Activated naive CD8-positive, alpha-beta T cell treated with anti-CD3 and anti-CD28 coated beads, Interleukin-2, amount 10 ng/mL, durations not matched to agents 7 days and 5 days (primary cell): ENCODE data around the gene DUSP9. TPM values are rescaled to one million over a fixed set of nuclear protein-coding genes. Genes with fewer than 3 reads are reported as not detected.
A peak's percentile ranks its signal among the peaks of the same experiment; 100 is the strongest.
"Not testable (repeated sequence)": the region's sequence is repeated elsewhere in the genome, so short reads cannot be mapped to it uniquely, and the experiment has no call there.

Source experiments
- ATAC-seq: fragments of 150-1000 bp; cut with Tn5 transposase; one replicate; pipeline ENCODE4 v1.10.0; 2021; ENCODE audit warnings: low read depth, moderate library complexity
- POLR2A ChIA-PET: fragments of 350-600 bp; sonication (Branson Sonifier 250); formaldehyde crosslinking; loops from one replicate; lab custom pipeline; 2021; ENCODE audit warnings: antibody characterized with exemption; lab: Charles Lee
- DNase-seq: peaks from one replicate; pipeline ENCODE4 v3.0.0; 2021
- H3K27ac Mint-ChIP-seq: one replicate; pipeline ENCODE4 v1.8.0; 2022; ENCODE audit warnings: mild to moderate bottlenecking, mixed read lengths
- H3K27me3 Mint-ChIP-seq: one replicate; pipeline ENCODE4 v1.8.0; 2022; ENCODE audit warnings: mild to moderate bottlenecking, moderate library complexity, mixed read lengths
- H3K36me3 Mint-ChIP-seq: one replicate; pipeline ENCODE4 v1.8.0; 2021; ENCODE audit warnings: mild to moderate bottlenecking, mixed read lengths
- H3K4me1 Mint-ChIP-seq: one replicate; pipeline ENCODE4 v1.8.0; 2021; ENCODE audit warnings: mixed read lengths
- H3K4me3 Mint-ChIP-seq: one replicate; pipeline ENCODE4 v1.8.0; 2022; ENCODE audit warnings: mild to moderate bottlenecking, moderate library complexity, mixed read lengths
- H3K9me3 Mint-ChIP-seq: one replicate; pipeline ENCODE4 v1.8.0; 2021; ENCODE audit warnings: mixed read lengths
- total RNA-seq, 2 experiments: library from RNA; stranded (reverse); gene quantifications; one replicate each; pipeline ENCODE4 v1.2.3, GENCODE V29; 2021

Gene DUSP9, protein sequence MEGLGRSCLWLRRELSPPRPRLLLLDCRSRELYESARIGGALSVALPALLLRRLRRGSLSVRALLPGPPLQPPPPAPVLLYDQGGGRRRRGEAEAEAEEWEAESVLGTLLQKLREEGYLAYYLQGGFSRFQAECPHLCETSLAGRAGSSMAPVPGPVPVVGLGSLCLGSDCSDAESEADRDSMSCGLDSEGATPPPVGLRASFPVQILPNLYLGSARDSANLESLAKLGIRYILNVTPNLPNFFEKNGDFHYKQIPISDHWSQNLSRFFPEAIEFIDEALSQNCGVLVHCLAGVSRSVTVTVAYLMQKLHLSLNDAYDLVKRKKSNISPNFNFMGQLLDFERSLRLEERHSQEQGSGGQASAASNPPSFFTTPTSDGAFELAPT
- total RNA-seq: not detected

DNA sequence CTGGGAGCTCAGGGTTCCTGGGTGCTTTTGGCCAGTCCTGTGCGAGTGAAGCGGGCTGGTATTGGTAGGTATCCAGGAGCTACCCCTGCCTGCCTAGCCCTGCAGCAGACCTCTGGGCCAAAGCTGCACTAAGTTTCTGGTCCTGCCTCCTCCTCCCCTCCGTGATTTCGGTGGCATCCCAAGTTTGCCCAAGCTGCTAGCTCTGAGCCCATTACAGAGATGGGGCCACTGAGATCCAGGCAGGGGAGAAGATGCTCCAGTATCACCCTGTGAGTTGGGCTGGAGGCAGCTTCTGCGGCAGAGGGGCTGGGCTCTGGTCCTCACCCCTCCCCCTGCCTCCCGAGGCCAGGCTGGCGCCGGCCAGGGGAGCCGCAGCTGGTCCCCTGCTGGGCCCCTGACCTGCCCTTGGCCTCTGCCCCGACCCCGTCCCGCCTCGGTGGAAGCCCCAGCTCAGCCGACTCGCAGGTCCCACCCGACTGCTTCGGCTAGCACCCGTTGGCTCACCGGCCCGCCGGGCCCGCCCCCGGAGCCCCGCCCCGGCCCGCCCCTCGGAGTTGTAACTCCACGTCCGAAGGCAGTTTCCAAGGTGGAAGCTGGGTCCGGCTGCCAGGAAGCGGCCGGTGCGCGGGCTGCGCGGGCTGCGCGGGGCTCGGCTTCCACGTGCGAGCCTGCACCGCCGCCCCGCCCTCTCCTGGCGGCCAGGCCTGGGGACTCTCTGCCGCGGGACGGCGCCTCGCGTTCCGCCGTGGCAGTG, at the start of gene DUSP9:
Gene DUSP9, plus strand, starts transcription at position 584 of the 754 bp plus-strand sequence. CDS start 751 bp downstream, outside the sequence.
- no peak for DNase-seq
- Mint-ChIP-seq H3K4me3 (no peak within 1 kb of the TSS), H3K36me3 (no peaks in the 10 kb centered on the region), H3K27ac (no peak within 1 kb of the TSS), H3K27me3 (peaks cover 40% of the 10 kb centered on the region), H3K4me1 (peaks cover 1% of the 10 kb centered on the region), H3K9me3 (no peaks in the 10 kb centered on the region)
- POLR2A ChIA-PET: no interaction called here
- ATAC-seq: no peak

- no peak for DNase-seq
- ATAC-seq: peak; percentile 72
- Mint-ChIP-seq H3K9me3 (no peaks in the 10 kb centered on the region), H3K4me1 (peaks cover 21% of the 10 kb centered on the region), H3K27ac (peak within 1 kb of the TSS; percentile 86), H3K4me3 (peak within 1 kb of the TSS; percentile 90), H3K27me3 (no peaks in the 10 kb centered on the region), H3K36me3 (no peaks in the 10 kb centered on the region)
- POLR2A ChIA-PET: interaction anchor here (0.6 to 2.1 kb wide), 3 partner anchors 12 to 506 kb away, joined by 3 to 5 read pairs (median 4); no protein-coding TSS in a partner anchor
Observed at GRCh38 chrX:153598541-153599191, 48.3 kb upstream of the DUSP9 start, which contains the start of gene CCNQ. TSS of gene CCNQ (minus strand) at chrX:153599139. CDS start at chrX:153599073, 66 bp downstream.

GRCh38 chrX:153599192-153600031, 47.6 kb upstream of the DUSP9 start:
- ATAC-seq (peak; percentile 94), DNase-seq (peak; percentile 90)
- H3K4me3 Mint-ChIP-seq: peak overlapping the region; percentile 90
- no peaks in the 10 kb centered on the region for H3K36me3 Mint-ChIP-seq
- H3K9me3 Mint-ChIP-seq: no peaks in the 10 kb centered on the region
- peaks cover 21% of the 10 kb centered on the region for H3K4me1 Mint-ChIP-seq
- POLR2A ChIA-PET: interaction anchor here (2.1 kb wide), 1 partner anchor 17 kb away, joined by 5 read pairs; no protein-coding TSS in a partner anchor
- peak overlapping the region; percentile 86 for H3K27ac Mint-ChIP-seq
- no peaks in the 10 kb centered on the region for H3K27me3 Mint-ChIP-seq

DNA sequence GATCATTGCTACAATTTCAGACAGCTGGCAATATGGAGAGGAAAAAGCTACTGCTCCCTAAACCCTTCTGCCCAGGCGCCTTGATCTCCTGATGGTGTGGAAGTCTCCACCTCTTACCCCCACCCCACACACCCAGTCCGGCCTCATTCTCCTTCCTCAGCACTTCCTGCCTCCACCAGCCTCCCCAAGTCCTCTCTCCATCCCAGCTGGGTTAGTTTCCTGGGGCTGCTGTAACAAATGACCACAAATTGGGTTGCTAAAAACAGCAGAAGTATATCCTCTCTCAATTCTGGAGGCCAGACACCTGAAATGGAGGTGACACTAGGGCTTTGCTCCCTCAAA, 47.0 kb upstream of the DUSP9 start:
- Mint-ChIP-seq H3K4me1 (peaks cover 21% of the 10 kb centered on the region), H3K36me3 (no peaks in the 10 kb centered on the region)
- POLR2A ChIA-PET: no interaction called here

GRCh38 chrX:153600921-153601320, 46.1 kb upstream of the DUSP9 start:
- POLR2A ChIA-PET: no interaction called here
- peak overlapping the region; percentile 56 for H3K27ac Mint-ChIP-seq
- H3K4me1 Mint-ChIP-seq: peaks cover 21% of the 10 kb centered on the region
- H3K4me3 Mint-ChIP-seq: peak overlapping the region; percentile 8
- H3K9me3 Mint-ChIP-seq: no peaks in the 10 kb centered on the region
- H3K27me3 Mint-ChIP-seq: no peaks in the 10 kb centered on the region
- DNase-seq: no peak
- ATAC-seq: no peak
- H3K36me3 Mint-ChIP-seq: no peaks in the 10 kb centered on the region

More for the DNA sequence above, 47.0 kb upstream of the DUSP9 start:
- no peaks in the 10 kb centered on the region for H3K9me3 Mint-ChIP-seq
- H3K4me3 Mint-ChIP-seq: peak overlapping the region; percentile 90
- peak overlapping the region; percentile 86 for H3K27ac Mint-ChIP-seq
- H3K27me3 Mint-ChIP-seq: no peaks in the 10 kb centered on the region
- DNase-seq: no peak
- no peak for ATAC-seq

GRCh38 chrX:153601511-153602110, 45.4 kb upstream of the DUSP9 start:
- no peaks in the 10 kb centered on the region for H3K27me3 Mint-ChIP-seq
- no peaks in the 10 kb centered on the region for H3K36me3 Mint-ChIP-seq
- DNase-seq (no peak), ATAC-seq (no peak)
- H3K9me3 Mint-ChIP-seq: no peaks in the 10 kb centered on the region
- H3K4me1 Mint-ChIP-seq: peaks cover 18% of the 10 kb centered on the region
- no peak overlapping the region for H3K4me3 Mint-ChIP-seq
- H3K27ac Mint-ChIP-seq: no peak overlapping the region
- POLR2A ChIA-PET: no interaction called here

GRCh38 chrX:153602601-153603000, 44.4 kb upstream of the DUSP9 start:
- Mint-ChIP-seq H3K4me3 (no peak overlapping the region), H3K36me3 (no peaks in the 10 kb centered on the region)

DNA sequence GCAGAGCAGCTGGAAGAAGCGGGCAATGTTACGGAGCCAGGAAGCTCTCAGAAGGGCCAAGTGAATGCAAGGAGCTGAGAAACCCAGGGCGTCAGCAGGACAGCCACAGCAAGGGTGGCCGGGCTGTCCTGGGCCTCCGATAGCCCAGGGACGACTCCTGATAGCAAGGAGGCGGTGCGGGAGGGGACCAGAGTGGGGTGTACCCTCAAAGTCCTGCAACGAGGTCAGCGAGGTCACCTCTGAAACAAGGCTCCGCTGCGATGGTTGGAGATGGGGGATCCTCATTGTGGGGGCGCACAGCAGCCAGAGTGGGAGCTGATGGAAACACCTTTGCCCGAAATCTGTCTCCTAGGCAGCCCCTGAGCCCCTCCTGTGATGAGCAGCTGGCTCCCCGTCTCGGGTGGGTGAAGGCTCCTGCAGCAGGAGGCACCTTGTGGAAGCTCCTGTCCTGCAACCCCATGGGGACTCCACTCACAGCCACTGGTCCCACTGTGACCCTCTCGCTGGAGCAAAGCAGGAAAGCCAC, 43.8 kb upstream of the DUSP9 start:
- Mint-ChIP-seq H3K4me3 (no peak overlapping the region), H3K9me3 (no peaks in the 10 kb centered on the region), H3K27ac (no peak overlapping the region), H3K36me3 (no peaks in the 10 kb centered on the region), H3K4me1 (peaks cover 6% of the 10 kb centered on the region), H3K27me3 (peaks cover 3% of the 10 kb centered on the region)
- DNase-seq (no peak), ATAC-seq (no peak)
- POLR2A ChIA-PET: no interaction called here

More at GRCh38 chrX:153602601-153603000, 44.4 kb upstream of the DUSP9 start:
- Mint-ChIP-seq H3K27ac (no peak overlapping the region), H3K4me1 (peaks cover 9% of the 10 kb centered on the region), H3K27me3 (peaks cover 3% of the 10 kb centered on the region), H3K9me3 (no peaks in the 10 kb centered on the region)
- POLR2A ChIA-PET: no interaction called here
- ATAC-seq: no peak
- no peak for DNase-seq

GRCh38 chrX:153604666-153605380, 42.2 kb upstream of the DUSP9 start:
- H3K9me3 Mint-ChIP-seq, POLR2A ChIA-PET, H3K27me3 Mint-ChIP-seq, DNase-seq, ATAC-seq, H3K36me3 Mint-ChIP-seq, H3K27ac Mint-ChIP-seq, H3K4me3 Mint-ChIP-seq: not testable (repeated sequence)
- H3K4me1 Mint-ChIP-seq: peaks cover 10% of the 10 kb centered on the region

DNA sequence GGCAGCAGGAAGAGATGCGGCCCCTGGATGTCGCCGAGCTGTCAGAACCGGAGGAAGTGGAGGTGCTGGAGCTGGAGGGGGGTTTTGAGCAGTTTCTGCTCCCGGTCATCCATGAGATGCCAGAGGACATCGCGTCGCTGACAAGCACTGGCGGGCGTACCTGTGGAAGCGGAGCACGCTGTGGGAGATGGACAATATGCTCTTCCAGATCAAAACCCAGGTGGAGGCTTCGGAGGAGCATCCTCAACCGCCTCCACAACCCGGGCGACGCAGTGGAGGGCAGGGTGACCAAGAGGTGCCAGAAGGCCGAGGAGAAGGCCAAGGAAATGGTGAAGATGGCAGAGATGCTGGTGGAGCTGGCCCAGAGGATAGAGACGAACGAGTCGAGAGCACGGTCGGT, 40.5 kb upstream of the DUSP9 start:
- no peak for DNase-seq
- Mint-ChIP-seq H3K36me3 (no peaks in the 10 kb centered on the region), H3K4me3 (no peak overlapping the region), H3K9me3 (no peaks in the 10 kb centered on the region), H3K4me1 (peaks cover 7% of the 10 kb centered on the region), H3K27me3 (peaks cover 3% of the 10 kb centered on the region), H3K27ac (no peak overlapping the region)
- POLR2A ChIA-PET: no interaction called here
- no peak for ATAC-seq

- Mint-ChIP-seq H3K27me3 (peaks cover 3% of the 10 kb centered on the region), H3K9me3 (no peaks in the 10 kb centered on the region), H3K36me3 (no peaks in the 10 kb centered on the region), H3K27ac (no peak overlapping the region), H3K4me1 (peaks cover 7% of the 10 kb centered on the region), H3K4me3 (no peak overlapping the region)
- DNase-seq (no peak), ATAC-seq (no peak)
- POLR2A ChIA-PET: no interaction called here
Observed at GRCh38 chrX:153608376-153608775, 38.6 kb upstream of the DUSP9 start.

DNA sequence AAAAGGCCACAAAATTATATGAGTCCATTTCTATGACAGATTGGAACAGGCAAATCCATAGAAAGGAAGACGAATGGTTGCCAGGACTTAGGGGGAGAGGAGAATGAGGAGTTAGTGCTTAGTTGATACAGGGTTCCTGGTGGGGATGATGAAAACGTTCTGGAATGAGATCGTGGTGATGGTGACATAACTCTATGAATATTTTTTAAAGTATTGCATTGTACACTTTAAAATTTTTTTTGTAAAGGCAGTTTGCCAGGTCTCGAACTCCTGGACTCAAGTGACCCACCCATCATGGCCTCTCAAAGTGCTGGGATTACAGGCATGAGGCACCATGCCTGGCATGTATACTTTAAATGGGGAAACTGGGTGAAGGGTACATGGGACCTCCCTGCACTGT, 38.2 kb upstream of the DUSP9 start:
- POLR2A ChIA-PET: no interaction called here
- peaks cover 6% of the 10 kb centered on the region for H3K27me3 Mint-ChIP-seq
- DNase-seq (no peak), ATAC-seq (no peak)
- no peaks in the 10 kb centered on the region for H3K9me3 Mint-ChIP-seq
- peaks cover 7% of the 10 kb centered on the region for H3K4me1 Mint-ChIP-seq
- no peak overlapping the region for H3K27ac Mint-ChIP-seq
- no peaks in the 10 kb centered on the region for H3K36me3 Mint-ChIP-seq
- H3K4me3 Mint-ChIP-seq: no peak overlapping the region
